Loucy (cell line): ENCODE results near the gene DKK2.

Experiments used
- CTCF ChIP-seq: fragments of 200-600 bp; sonication (generic); conservative IDR thresholded peaks from 2 replicates; pipeline ENCODE4 v1.5.1; 2014; ENCODE audit warnings: mild to moderate bottlenecking, antibody characterized with exemption, low read length
- EZH2phosphoT487 ChIP-seq: fragments of 200-600 bp; IDR thresholded peaks from 2 replicates; pipeline ENCODE4 v1.6.1; 2018; ENCODE audit warnings: antibody characterized with exemption, mild to moderate bottlenecking, moderate library complexity, borderline replicate concordance

- TF ChIP-seq EZH2phosphoT487 (no peak), CTCF (no peak)
Measured at GRCh38 chr4:106914223-106914622, 121.9 kb downstream of the DKK2 start.
